Kidney (tissue), 14 donors: ENCODE measurements around the gene TRIM25. TPM values are rescaled to one million over a fixed set of nuclear protein-coding genes. Genes with fewer than 3 reads are reported as not detected.

ENCODE experiments used
- DNase-seq, 5 donors: peaks; one replicate each; pipeline ENCODE4 v3.0.0-alpha.2; 2013 to 2020
- FAIRE-seq: peaks from 2 replicates; lab custom pipeline; 2012; peaks lifted over from hg19 to GRCh38; lab: Jason Lieb, UNC
- H3K27ac ChIP-seq, 2 donors: one replicate each; pipeline ENCODE4 v1.7.0; 2013; ENCODE audit warnings: low read depth in 2 of 2, low read length in 2 of 2, inconsistent platforms in 1 of 2
- H3K27me3 ChIP-seq: one replicate; pipeline ENCODE4 v1.7.1; 2013; ENCODE audit warnings: low read length, inconsistent platforms; ENCODE audit not compliant: control insufficient read depth, insufficient read depth
- H3K36me3 ChIP-seq, 3 donors: one replicate each; pipeline versions ENCODE4 v1.7.0 to v1.7.1; 2013; ENCODE audit warnings: low read length in 3 of 3, control low read depth in 1 of 3, inconsistent platforms in 1 of 3; ENCODE audit not compliant: insufficient read depth in 3 of 3, control insufficient read depth in 2 of 3
- H3K4me1 ChIP-seq, 3 donors: one replicate each; pipeline versions ENCODE4 v1.7.0 to v1.7.1; 2013; ENCODE audit warnings: low read length in 3 of 3, inconsistent platforms in 1 of 3, low read depth in 1 of 3; ENCODE audit not compliant: control insufficient read depth in 2 of 3, insufficient read depth in 2 of 3
- H3K4me3 ChIP-seq, 3 donors: one replicate each; pipeline versions ENCODE4 v1.7.0 to v1.8.1; 2013; ENCODE audit warnings: low read length in 3 of 3, control low read depth in 1 of 3, inconsistent platforms in 1 of 3
- H3K9ac ChIP-seq, 3 donors: one replicate each; pipeline versions ENCODE4 v1.7.0 to v1.7.1; 2013; ENCODE audit warnings: low read length in 3 of 3, control low read depth in 1 of 3, inconsistent platforms in 1 of 3
- H3K9me3 ChIP-seq, 3 donors: one replicate each; pipeline versions ENCODE4 v1.7.0 to v1.7.1; 2013; ENCODE audit warnings: low read length in 3 of 3, control low read depth in 1 of 3, inconsistent platforms in 1 of 3; ENCODE audit not compliant: control insufficient read depth in 2 of 3, insufficient read depth in 1 of 3
- intact Hi-C: fragments of 100-400 bp; cut with DNase I; formaldehyde crosslinking; loops from one replicate; pipeline ENCODE4 v1.11.1; 2022
- polyA plus RNA-seq: library from polyadenylated mRNA; stranded (reverse); fragments of 350-450 nt; fragmentation: Illumina TruSeq; extraction: RNeasy Lipid Tissue Mini Kit (QIAGEN cat#74804); gene quantifications from one replicate; pipeline ENCODE4 v1.2.3, GENCODE V29; 2014; ENCODE audit warnings: low read depth, low replicate concordance; ENCODE audit not compliant: insufficient read depth
- total RNA-seq: library from RNA; stranded (reverse); fragmentation: NEBNext Ultra II Directional; extraction: Animal tissue kit (Norgen Biotek cat#: 25700); gene quantifications from one replicate; pipeline ENCODE4 v1.2.1, GENCODE V29; 2021
- TF ChIP-seq, protein P1 (sequence below): IDR thresholded peaks from 3 replicates; pipeline ENCODE4 v1.5.1; 2012; ENCODE audit warnings: mild to moderate bottlenecking, moderate library complexity, borderline replicate concordance; ENCODE audit not compliant: insufficient read depth; ENCODE audit errors: extremely low read depth
- donor health status: control.
- donor health status: control.
- donor health status: control.
- donor health status: control.
- donor health status: control.
- donor health status: DM: yes; HTN: yes; CAD: no.
- donor health status: Normal renal cell carcinoma (clear cell type).

TRIM25 gene
- total and polyA plus RNA-seq, 2 donors from 2014 or later: 8.4 to 62.3 TPM

DNA sequence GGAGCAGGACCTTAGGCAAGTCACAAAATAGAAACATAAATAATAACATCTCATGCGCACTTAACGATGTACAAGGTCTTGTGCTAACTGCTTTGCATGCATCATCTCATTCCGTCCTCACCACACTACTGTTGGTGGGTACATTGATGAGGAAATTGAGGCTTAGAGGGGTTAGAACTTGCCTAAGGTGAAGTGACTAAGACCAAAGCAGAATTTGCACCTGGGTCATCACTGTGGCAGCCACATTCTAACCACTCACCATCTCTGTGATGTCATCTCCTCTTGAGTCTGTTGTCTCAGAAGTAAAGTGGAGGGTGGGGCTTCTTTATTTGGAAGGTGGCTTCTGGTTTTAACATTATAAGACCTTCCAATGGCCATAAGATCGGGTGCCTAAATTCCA lies 20.4 kb upstream of the TRIM25 start:
- no peak for FAIRE-seq
- H3K4me3 ChIP-seq: no peak overlapping the region
- intact Hi-C loops: no loop called here
- TF ChIP-seq, protein P1, sequence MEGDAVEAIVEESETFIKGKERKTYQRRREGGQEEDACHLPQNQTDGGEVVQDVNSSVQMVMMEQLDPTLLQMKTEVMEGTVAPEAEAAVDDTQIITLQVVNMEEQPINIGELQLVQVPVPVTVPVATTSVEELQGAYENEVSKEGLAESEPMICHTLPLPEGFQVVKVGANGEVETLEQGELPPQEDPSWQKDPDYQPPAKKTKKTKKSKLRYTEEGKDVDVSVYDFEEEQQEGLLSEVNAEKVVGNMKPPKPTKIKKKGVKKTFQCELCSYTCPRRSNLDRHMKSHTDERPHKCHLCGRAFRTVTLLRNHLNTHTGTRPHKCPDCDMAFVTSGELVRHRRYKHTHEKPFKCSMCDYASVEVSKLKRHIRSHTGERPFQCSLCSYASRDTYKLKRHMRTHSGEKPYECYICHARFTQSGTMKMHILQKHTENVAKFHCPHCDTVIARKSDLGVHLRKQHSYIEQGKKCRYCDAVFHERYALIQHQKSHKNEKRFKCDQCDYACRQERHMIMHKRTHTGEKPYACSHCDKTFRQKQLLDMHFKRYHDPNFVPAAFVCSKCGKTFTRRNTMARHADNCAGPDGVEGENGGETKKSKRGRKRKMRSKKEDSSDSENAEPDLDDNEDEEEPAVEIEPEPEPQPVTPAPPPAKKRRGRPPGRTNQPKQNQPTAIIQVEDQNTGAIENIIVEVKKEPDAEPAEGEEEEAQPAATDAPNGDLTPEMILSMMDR: no peak
- peaks cover 7 to 12% (median 11%) of the 10 kb centered on the region in 3 donors for H3K36me3 ChIP-seq
- no peak for DNase-seq
- peaks cover 0 to 2% (median 0%) of the 10 kb centered on the region in 3 donors for H3K9me3 ChIP-seq
- no peaks in the 10 kb centered on the region for H3K27me3 ChIP-seq
- no peak overlapping the region for H3K9ac ChIP-seq
- no peaks in the 10 kb centered on the region for H3K4me1 ChIP-seq
- no peak overlapping the region for H3K27ac ChIP-seq

DNA sequence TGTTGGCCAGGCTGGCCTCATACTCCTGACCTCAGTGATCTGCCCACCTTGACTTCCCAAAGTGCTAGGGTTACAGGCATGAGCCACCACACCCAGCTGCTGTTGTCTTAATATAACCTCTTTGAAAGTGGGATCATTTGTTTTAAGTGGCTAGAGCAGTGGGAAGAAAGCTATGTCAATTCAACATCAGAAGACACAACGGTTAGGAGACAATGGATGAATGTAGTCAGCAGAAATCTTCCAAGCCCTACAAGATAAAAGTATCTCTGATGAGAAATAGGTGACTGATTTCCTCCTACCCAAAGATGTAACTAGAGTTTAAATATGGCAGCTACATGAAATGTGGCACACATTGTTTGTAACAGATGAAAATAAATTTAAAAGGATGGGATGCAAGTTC lies 20.0 kb upstream of the TRIM25 start:
- TF ChIP-seq, protein P1: no peak
- Histone ChIP-seq H3K4me1 (no peaks in the 10 kb centered on the region), H3K36me3 (peaks cover 7 to 9% (median 8%) of the 10 kb centered on the region in 3 donors), H3K27ac (no peak overlapping the region), H3K9me3 (peaks cover 0 to 2% (median 0%) of the 10 kb centered on the region in 3 donors), H3K4me3 (no peak overlapping the region), H3K9ac (no peak overlapping the region), H3K27me3 (no peaks in the 10 kb centered on the region)
- DNase-seq (no peak), FAIRE-seq (no peak)
- intact Hi-C loops: no loop called here

DNA sequence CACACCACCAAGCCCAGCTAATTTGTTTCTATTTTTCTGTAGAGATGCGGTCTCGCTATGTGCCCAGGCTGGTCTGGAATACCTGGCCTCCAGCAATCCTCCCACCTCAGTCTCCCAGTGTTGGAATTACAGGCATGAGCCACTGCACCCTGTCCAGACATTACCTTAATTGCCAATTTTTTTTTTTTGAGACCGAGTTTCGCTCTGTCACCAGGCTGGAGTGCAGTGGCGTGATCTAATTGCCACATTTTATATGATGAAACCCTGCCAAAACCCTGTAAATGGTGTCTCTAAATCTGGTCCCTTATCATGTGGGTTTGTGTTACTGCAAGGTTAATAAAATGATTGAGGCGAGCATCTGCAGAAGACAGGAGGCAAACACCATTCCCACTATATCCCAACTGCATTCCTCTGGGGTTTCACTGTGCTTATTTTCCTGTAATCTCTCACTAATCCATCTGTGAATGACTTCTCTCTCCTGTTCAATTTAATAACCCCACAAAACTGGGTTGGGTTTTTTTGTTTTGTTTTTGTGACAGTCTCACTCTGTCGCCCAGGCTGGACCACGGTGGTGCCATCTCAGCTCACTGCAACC lies 19.4 kb upstream of the TRIM25 start:
- H3K27me3 ChIP-seq: no peaks in the 10 kb centered on the region
- peaks cover 0 to 2% (median 0%) of the 10 kb centered on the region in 3 donors for H3K9me3 ChIP-seq
- no peak overlapping the region for H3K4me3 ChIP-seq
- intact Hi-C loops: no loop called here
- DNase-seq: no peak
- FAIRE-seq: no peak
- TF ChIP-seq, protein P1: no peak
- H3K36me3 ChIP-seq: peaks cover 7 to 8% (median 7%) of the 10 kb centered on the region in 3 donors
- H3K4me1 ChIP-seq: no peaks in the 10 kb centered on the region
- no peak overlapping the region for H3K9ac ChIP-seq
- no peak overlapping the region for H3K27ac ChIP-seq
